T-cell (primary cell): Measurements from ENCODE around the gene TMEM234. TPM values are rescaled to one million over a fixed set of nuclear protein-coding genes. Genes with fewer than 3 reads are reported as not detected.

Experiments used
- ATAC-seq, 4 experiments: fragments of 200-7000 bp in 3 of 4; fragments of 150-1000 bp in 1 of 4; cut with Tn5 transposase; replicated peaks in 1 of 4; 1 replicate in 3 of 4; 2 replicates in 1 of 4; pipeline ENCODE4 v1.10.0; 2021; ENCODE audit warnings: moderate library complexity in 3 of 4, mild to moderate bottlenecking in 2 of 4, moderate number of reproducible peaks in 1 of 4
- CTCF ChIA-PET, 2 donors: fragments of 300-600 bp; sonication (Branson Sonifier 250); formaldehyde crosslinking; loops; one replicate each; lab custom pipeline; 2022; ENCODE audit warnings: antibody characterized with exemption in 2 of 2; lab: Charles Lee
- POLR2A ChIA-PET, 2 donors: fragments of 300-600 bp; sonication (Branson Sonifier 250); formaldehyde crosslinking; loops; one replicate each; lab custom pipeline; 2022; ENCODE audit warnings: antibody characterized with exemption in 2 of 2; lab: Charles Lee
- DNase-seq, 35 experiments: peaks; one replicate each; pipeline versions ENCODE4 v3.0.0 to v3.0.0-alpha.2; 2013 to 2023
- H3K27ac ChIP-seq: one replicate; pipeline ENCODE4 v1.5.1; 2013; ENCODE audit warnings: low read length
- H3K27me3 ChIP-seq, 2 experiments: replicated peaks in 1 of 2; 1 replicate in 1 of 2; 2 replicates in 1 of 2; pipeline versions ENCODE4 v1.6.1 to v1.7.0; 2013; ENCODE audit warnings: low read length in 1 of 2, mixed read lengths in 1 of 2; ENCODE audit not compliant: control insufficient read depth in 2 of 2, insufficient read depth in 2 of 2; ENCODE audit errors: extremely low read depth in 1 of 2
- H3K36me3 ChIP-seq, 2 donors: 1 replicate in 1 of 2; 2 replicates in 1 of 2; pipeline versions ENCODE4 v1.6.1 to v1.7.0; 2013; ENCODE audit warnings: low read length in 1 of 2; ENCODE audit not compliant: control insufficient read depth in 2 of 2, insufficient read depth in 1 of 2; ENCODE audit errors: extremely low read depth in 1 of 2
- H3K4me1 ChIP-seq, 2 experiments: 1 replicate in 1 of 2; 2 replicates in 1 of 2; pipeline versions ENCODE4 v1.6.1 to v1.7.0; 2013; ENCODE audit warnings: low read length in 2 of 2, mixed read lengths in 1 of 2; ENCODE audit not compliant: insufficient read depth in 2 of 2, control insufficient read depth in 1 of 2; ENCODE audit errors: extremely low read depth in 1 of 2
- H3K4me3 ChIP-seq, 2 donors: 1 replicate in 1 of 2; 2 replicates in 1 of 2; pipeline versions ENCODE4 v1.5.1 to v1.7.0; 2013; ENCODE audit warnings: mild to moderate bottlenecking in 2 of 2, low read length in 1 of 2, moderate library complexity in 1 of 2; ENCODE audit not compliant: control insufficient read depth in 1 of 2; ENCODE audit errors: extremely low read depth in 1 of 2
- H3K9me3 ChIP-seq: 2 replicates; pipeline ENCODE4 v1.7.0; 2013
- H3K27ac Mint-ChIP-seq, 2 donors: one replicate each; pipeline ENCODE4 v1.8.0; 2020 to 2021; ENCODE audit warnings: mild to moderate bottlenecking in 2 of 2, mixed read lengths in 2 of 2
- H3K27me3 Mint-ChIP-seq, 2 donors: one replicate each; pipeline ENCODE4 v1.8.0; 2021 to 2022; ENCODE audit warnings: mixed read lengths in 2 of 2
- H3K36me3 Mint-ChIP-seq: one replicate; pipeline ENCODE4 v1.8.0; 2021; ENCODE audit warnings: mixed read lengths
- H3K4me1 Mint-ChIP-seq, 3 donors: one replicate each; pipeline ENCODE4 v1.8.0; 2020 to 2022; ENCODE audit warnings: mixed read lengths in 3 of 3, mild to moderate bottlenecking in 1 of 3
- H3K4me3 Mint-ChIP-seq, 3 donors: one replicate each; pipeline ENCODE4 v1.8.0; 2020 to 2022; ENCODE audit warnings: mild to moderate bottlenecking in 3 of 3, mixed read lengths in 3 of 3, moderate library complexity in 3 of 3
- H3K9me3 Mint-ChIP-seq, 3 donors: one replicate each; pipeline ENCODE4 v1.8.0; 2020 to 2022; ENCODE audit warnings: mixed read lengths in 3 of 3
- WGBS: methylation state at CpG from one replicate; pipeline ENCODE4 v1.1.5; 2013; ENCODE audit warnings: missing lambda C conversion rate; ENCODE audit not compliant: insufficient coverage; 5-methylcytosine and 5-hydroxymethylcytosine counted together
- total RNA-seq, 35 experiments: library from RNA in 6 of 35; stranded (reverse) in 6 of 35; fragments of 120-200 nt in 1 of 35; gene quantifications; one replicate each; pipeline versions ENCODE4 v1.2.1 to v1.2.4 and lab custom pipeline; 2013 to 2026

The TMEM234 gene
- total RNA-seq, 5 donors from 2014 or later (not counting 1 experiment from before 2014, with no cell fraction given), result 14.0 to 29.6 (median 26.0) TPM

GRCh38 chr1:32232558-32233304 lies 10.6 kb upstream of the TMEM234 start:
- Mint-ChIP-seq H3K36me3 (peaks cover 19% of the 10 kb centered on the region), H3K4me3 (no peak overlapping the region), H3K27ac (peak overlapping the region in 1 of 2 donors; percentile 76), H3K9me3 (no peaks in the 10 kb centered on the region), H3K4me1 (peaks cover 0 to 2% (median 1%) of the 10 kb centered on the region in 3 donors), H3K27me3 (no peaks in the 10 kb centered on the region)
- 94% methylated on average over 3 of the region's 8 CpGs for WGBS
- Histone ChIP-seq H3K27ac (no peak overlapping the region), H3K36me3 (peaks cover 6 to 33% of the 10 kb centered on the region in 2 donors), H3K9me3 (no peaks in the 10 kb centered on the region), H3K4me1 (no peaks in the 10 kb centered on the region), H3K27me3 (no peaks in the 10 kb centered on the region), H3K4me3 (no peak overlapping the region)
- POLR2A ChIA-PET, result no interaction called here
- ATAC-seq (no peak), DNase-seq (no peak)
- CTCF ChIA-PET, result no interaction called here

- no peaks in the 10 kb centered on the region for H3K9me3 Mint-ChIP-seq
- ChIA-PET POLR2A (interaction anchor here in 1 of 2 donors (0.5 kb wide), 1 partner anchor 30 kb away, joined by 3 read pairs; no protein-coding TSS in a partner anchor), CTCF (interaction anchor here in 1 of 2 donors (0.6 kb wide), 1 partner anchor 11 kb away, joined by 3 read pairs; no protein-coding TSS in a partner anchor)
- WGBS, result 100% methylated on average over 2 of the region's 5 CpGs
- no peak overlapping the region for H3K4me3 Mint-ChIP-seq
- H3K36me3 Mint-ChIP-seq, result peaks cover 25% of the 10 kb centered on the region
- Histone ChIP-seq H3K27ac (no peak overlapping the region), H3K4me3 (no peak overlapping the region), H3K27me3 (no peaks in the 10 kb centered on the region), H3K9me3 (no peaks in the 10 kb centered on the region), H3K36me3 (peaks cover 6 to 40% of the 10 kb centered on the region in 2 donors), H3K4me1 (no peaks in the 10 kb centered on the region)
- no peaks in the 10 kb centered on the region for H3K27me3 Mint-ChIP-seq
- H3K4me1 Mint-ChIP-seq, result peaks cover 0 to 5% (median 5%) of the 10 kb centered on the region in 3 donors
- H3K27ac Mint-ChIP-seq, result peak overlapping the region in 1 of 2 donors; percentile 48
- ATAC-seq (no peak), DNase-seq (no peak)
Measured at GRCh38 chr1:32231843-32232432, 9.8 kb upstream of the TMEM234 start.

GRCh38 chr1:32228771-32229170 lies 6.6 kb upstream of the TMEM234 start:
- ChIA-PET POLR2A (interaction anchor here in 1 of 2 donors (0.6 to 1.7 kb wide), 2 partner anchors 10 to 62 kb away, joined by 3 to 12 read pairs; no protein-coding TSS in a partner anchor), CTCF (interaction anchor here in 1 of 2 donors (1.1 kb wide), 1 partner anchor 13 kb away, joined by 3 read pairs; no protein-coding TSS in a partner anchor)
- Mint-ChIP-seq H3K4me1 (peaks cover 6 to 18% (median 18%) of the 10 kb centered on the region in 3 donors), H3K9me3 (no peaks in the 10 kb centered on the region), H3K27me3 (no peaks in the 10 kb centered on the region), H3K36me3 (peaks cover 36% of the 10 kb centered on the region), H3K4me3 (no peak overlapping the region), H3K27ac (no peak overlapping the region)
- no peak overlapping the region for H3K4me3 ChIP-seq
- no peaks in the 10 kb centered on the region for H3K9me3 ChIP-seq
- no CpG with 5 or more reads among the region's 3 CpGs for WGBS
- H3K4me1 ChIP-seq, result peaks cover 4 to 6% of the 10 kb centered on the region in 2 experiments
- H3K27ac ChIP-seq, result no peak overlapping the region
- no peaks in the 10 kb centered on the region for H3K27me3 ChIP-seq
- ATAC-seq (no peak), DNase-seq (no peak)
- H3K36me3 ChIP-seq, result peaks cover 16 to 63% of the 10 kb centered on the region in 2 donors

GRCh38 chr1:32224285-32224684 lies 2.1 kb upstream of the TMEM234 start:
- no peak for DNase-seq
- WGBS, result 93% methylated on average over 3 of the region's 4 CpGs
- Histone ChIP-seq H3K27me3 (no peaks in the 10 kb centered on the region), H3K4me1 (peaks cover 21 to 33% of the 10 kb centered on the region in 2 experiments), H3K27ac (no peak overlapping the region), H3K36me3 (peaks cover 16 to 51% of the 10 kb centered on the region in 2 donors), H3K4me3 (no peak overlapping the region), H3K9me3 (no peaks in the 10 kb centered on the region)
- Mint-ChIP-seq H3K27me3 (no peaks in the 10 kb centered on the region), H3K36me3 (peaks cover 34% of the 10 kb centered on the region), H3K9me3 (no peaks in the 10 kb centered on the region), H3K27ac (peak overlapping the region; percentile 48 to 66), H3K4me1 (peaks cover 24 to 56% (median 50%) of the 10 kb centered on the region in 3 donors), H3K4me3 (peak overlapping the region; percentile 64 to 94 (median 90))
- ChIA-PET CTCF (interaction anchor here in 1 of 2 donors (0.7 kb wide), 1 partner anchor 9 kb away, joined by 3 read pairs; no protein-coding TSS in a partner anchor), POLR2A (no interaction called here)
- ATAC-seq, result no peak

GRCh38 chr1:32223683-32224082 lies 1.5 kb upstream of the TMEM234 start:
- ChIA-PET CTCF (interaction anchor here in 1 of 2 donors (1.0 kb wide), 1 partner anchor 25 kb away, joined by 4 read pairs; no protein-coding TSS in a partner anchor), POLR2A (interaction anchor here (0.6 to 1.2 kb wide), 5 partner anchors 17 to 171 kb away, joined by 3 to 4 read pairs (median 4); partner anchors contain the start of gene BSDC1 (in 1 of the 2))
- ATAC-seq (no peak), DNase-seq (no peak)
- peaks cover 33% of the 10 kb centered on the region for H3K36me3 Mint-ChIP-seq
- 93% methylated on average over 3 of the region's 3 CpGs for WGBS
- H3K4me3 Mint-ChIP-seq, result peak overlapping the region; percentile 90 to 96 (median 94)
- H3K9me3 ChIP-seq, result no peaks in the 10 kb centered on the region
- no peak overlapping the region for H3K27ac ChIP-seq
- peaks cover 16 to 47% of the 10 kb centered on the region in 2 donors for H3K36me3 ChIP-seq
- H3K4me1 ChIP-seq, result peaks cover 21 to 33% of the 10 kb centered on the region in 2 experiments
- H3K27me3 ChIP-seq, result no peaks in the 10 kb centered on the region
- H3K4me1 Mint-ChIP-seq, result peaks cover 24 to 56% (median 50%) of the 10 kb centered on the region in 3 donors
- no peaks in the 10 kb centered on the region for H3K9me3 Mint-ChIP-seq
- no peaks in the 10 kb centered on the region for H3K27me3 Mint-ChIP-seq
- H3K4me3 ChIP-seq, result no peak overlapping the region
- H3K27ac Mint-ChIP-seq, result peak overlapping the region; percentile 66 to 97

GRCh38 chr1:32221581-32221979 lies 573 bp downstream of the TMEM234 start:
- Histone ChIP-seq H3K27me3 (no peaks in the 10 kb centered on the region), H3K36me3 (peaks cover 15 to 38% of the 10 kb centered on the region in 2 donors), H3K27ac (peak overlapping the region; percentile 97), H3K4me1 (peaks cover 22 to 36% of the 10 kb centered on the region in 2 experiments), H3K9me3 (no peaks in the 10 kb centered on the region), H3K4me3 (peak overlapping the region; percentile 89 to 98)
- ATAC-seq (no peak), DNase-seq (no peak)
- peaks cover 28% of the 10 kb centered on the region for H3K36me3 Mint-ChIP-seq
- H3K4me1 Mint-ChIP-seq, result peaks cover 27 to 56% (median 45%) of the 10 kb centered on the region in 3 donors
- peak overlapping the region; percentile 90 to 96 (median 94) for H3K4me3 Mint-ChIP-seq
- POLR2A ChIA-PET, result no interaction called here
- H3K27ac Mint-ChIP-seq, result peak overlapping the region; percentile 65 to 97
- no peaks in the 10 kb centered on the region for H3K27me3 Mint-ChIP-seq
- CTCF ChIA-PET, result interaction anchor here (0.5 to 0.8 kb wide), 4 partner anchors 10 to 163 kb away, joined by 3 to 4 read pairs (median 3); no protein-coding TSS in a partner anchor
- WGBS, result 10% methylated on average over 3 of the region's 13 CpGs
- no peaks in the 10 kb centered on the region for H3K9me3 Mint-ChIP-seq
